Smooth muscle cell (in vitro differentiated cells): Measurements from ENCODE around the gene DNM3. TPM values are rescaled to one million over a fixed set of nuclear protein-coding genes. Genes with fewer than 3 reads are reported as not detected.

ENCODE experiments used
- DNase-seq: peaks from one replicate; lab custom pipeline; 2025; ENCODE audit not compliant: unreplicated experiment; lab: John Stamatoyannopoulos, UW
- H2AFZ ChIP-seq: fragments of 200-600 bp; sonication (generic); 2 replicates; pipeline ENCODE4 v1.6.0; 2016; ENCODE audit warnings: antibody characterized with exemption, low read depth, mild to moderate bottlenecking
- H3F3A ChIP-seq: fragments of 200-600 bp; sonication (generic); 2 replicates; pipeline ENCODE4 v1.6.0; 2017; ENCODE audit warnings: antibody characterized with exemption, low read depth
- H3K27ac ChIP-seq: fragments of 200-600 bp; sonication (generic); 2 replicates; pipeline ENCODE4 v1.5.1; 2016; ENCODE audit warnings: low read depth, mild to moderate bottlenecking
- H3K27me3 ChIP-seq: fragments of 200-600 bp; sonication (generic); 2 replicates; pipeline ENCODE4 v1.6.1; 2016; ENCODE audit warnings: low read depth, mild to moderate bottlenecking
- H3K36me3 ChIP-seq: fragments of 200-600 bp; sonication (generic); 2 replicates; pipeline ENCODE4 v1.5.1; 2016; ENCODE audit warnings: low read depth
- H3K4me1 ChIP-seq: fragments of 200-600 bp; sonication (generic); 2 replicates; pipeline ENCODE4 v1.5.1; 2016; ENCODE audit warnings: low read depth
- H3K4me2 ChIP-seq: fragments of 200-600 bp; sonication (generic); 2 replicates; pipeline ENCODE4 v1.6.0; 2016; ENCODE audit warnings: mild to moderate bottlenecking
- H3K4me3 ChIP-seq: fragments of 200-600 bp; sonication (generic); 2 replicates; pipeline ENCODE4 v1.5.1; 2016; ENCODE audit warnings: mild to moderate bottlenecking
- H3K79me2 ChIP-seq: fragments of 200-600 bp; sonication (generic); 2 replicates; pipeline ENCODE4 v1.6.0; 2016; ENCODE audit warnings: low read depth, mild to moderate bottlenecking
- H3K9ac ChIP-seq: fragments of 200-600 bp; sonication (generic); 2 replicates; pipeline ENCODE4 v1.6.0; 2016; ENCODE audit warnings: low read depth
- H3K9me3 ChIP-seq: fragments of 200-600 bp; sonication (generic); replicated peaks from 2 replicates; pipeline ENCODE4 v1.5.1; 2016; ENCODE audit warnings: low read depth
- H4K20me1 ChIP-seq: fragments of 200-600 bp; sonication (generic); 2 replicates; pipeline ENCODE4 v1.6.0; 2016; ENCODE audit warnings: low read depth
- CTCF ChIP-seq: fragments of 200-600 bp; sonication (generic); IDR thresholded peaks from 2 replicates; pipeline ENCODE4 v1.5.1; 2017; ENCODE audit warnings: borderline replicate concordance, mild to moderate bottlenecking, antibody characterized with exemption; ENCODE audit not compliant: insufficient read depth, poor library complexity, severe bottlenecking
- WGBS: methylation state at CpG from one replicate; pipeline ENCODE4 v1.1.7; 2016; ENCODE audit warnings: low lambda C conversion rate; 5-methylcytosine and 5-hydroxymethylcytosine counted together
- polyA plus RNA-seq: library from polyadenylated mRNA; unstranded; fragments of >200 nt; fragmentation: Nextera tagmentation; extraction: Ambion mirVana; gene quantifications from 2 replicates; pipeline ENCODE4 v1.2.1, GENCODE V29; 2016
- total RNA-seq: library from RNA; depleted of rRNA; stranded (reverse); fragments of >200 nt; gene quantifications from 2 replicates; pipeline ENCODE4 v1.2.3, GENCODE V29; 2014

DNM3 gene
- 3.0 TPM in 2 replicates for total RNA-seq
- 1.7 and 1.8 TPM in 2 replicates for polyA plus RNA-seq

DNA sequence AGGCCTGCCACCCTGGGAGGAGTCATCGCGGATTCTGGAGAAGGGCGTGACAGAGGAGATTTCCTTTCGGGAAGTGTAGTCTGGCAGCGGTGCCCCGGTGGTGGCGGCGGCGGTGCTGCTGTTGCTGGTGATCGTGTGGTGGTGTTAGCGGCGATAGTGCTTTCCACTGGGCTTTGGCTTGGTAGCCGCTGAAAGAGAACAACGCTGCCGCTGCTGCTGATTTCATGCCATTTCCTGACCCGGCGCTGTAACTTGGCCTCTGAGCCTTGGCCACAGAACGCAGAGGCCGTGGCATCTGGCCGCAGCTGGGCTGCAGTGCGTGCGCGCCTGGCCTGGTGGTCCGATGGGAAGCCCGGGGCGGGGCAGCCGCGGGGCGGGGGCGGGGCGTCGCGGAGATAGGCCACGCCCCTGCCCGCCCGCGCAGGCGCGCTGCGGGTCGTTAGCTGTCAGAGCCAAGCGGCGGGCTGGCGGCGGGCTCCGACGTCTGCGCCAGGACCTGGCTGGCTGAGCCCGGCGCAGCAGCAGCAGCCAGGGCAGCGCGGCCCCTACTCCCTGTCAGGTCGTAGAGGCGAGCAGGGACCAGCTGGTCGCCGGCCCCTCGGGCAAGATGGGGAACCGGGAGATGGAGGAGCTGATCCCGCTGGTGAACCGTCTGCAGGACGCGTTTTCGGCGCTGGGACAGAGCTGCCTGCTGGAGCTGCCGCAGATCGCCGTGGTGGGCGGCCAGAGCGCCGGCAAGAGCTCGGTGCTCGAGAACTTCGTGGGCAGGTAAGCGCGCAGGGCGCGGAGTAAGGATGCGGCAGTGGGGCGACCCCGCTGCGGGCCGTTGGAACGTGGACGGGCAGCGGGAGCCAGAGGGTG is at the start of gene DNM3:
Gene DNM3, plus strand, starts transcription at position 449 of the 861 bp plus-strand sequence. Its CDS starts 159 bp downstream, at position 608.
- Histone ChIP-seq H3F3A (no peaks in the 10 kb centered on the region), H3K4me3 (peak within 1 kb of the TSS; percentile 82), H3K9ac (peak within 1 kb of the TSS; percentile 55), H3K9me3 (no peaks in the 10 kb centered on the region), H3K27ac (peak within 1 kb of the TSS; percentile 52), H3K36me3 (no peaks in the 10 kb centered on the region), H4K20me1 (no peaks in the 10 kb centered on the region), H3K27me3 (peaks cover 14% of the 10 kb centered on the region), H3K4me2 (peak within 1 kb of the TSS; percentile 89), H2AFZ (peak within 1 kb of the TSS; percentile 97), H3K4me1 (peaks cover 3% of the 10 kb centered on the region), H3K79me2 (no peaks in the 10 kb centered on the region)
- WGBS: under 1% methylated on average over 75 of the region's 85 CpGs
- TF ChIP-seq CTCF: no peak
- DNase-seq: peak; percentile 74

GRCh38 chr1:171792656-171793369 is 48.5 kb upstream of the DNM3 start:
- Histone ChIP-seq H3K36me3 (peaks cover 13% of the 10 kb centered on the region), H3K27ac (peak overlapping the region; percentile 99), H3K9me3 (no peaks in the 10 kb centered on the region), H3K27me3 (no peaks in the 10 kb centered on the region), H4K20me1 (no peaks in the 10 kb centered on the region), H3K9ac (no peak overlapping the region), H3K4me3 (no peak overlapping the region), H2AFZ (no peak overlapping the region), H3K4me1 (no peaks in the 10 kb centered on the region), H3K4me2 (no peak overlapping the region), H3K79me2 (no peaks in the 10 kb centered on the region), H3F3A (no peaks in the 10 kb centered on the region)
- WGBS: 92% methylated on average over 7 of the region's 7 CpGs
- no peak for DNase-seq
- no peak for TF ChIP-seq CTCF

DNA sequence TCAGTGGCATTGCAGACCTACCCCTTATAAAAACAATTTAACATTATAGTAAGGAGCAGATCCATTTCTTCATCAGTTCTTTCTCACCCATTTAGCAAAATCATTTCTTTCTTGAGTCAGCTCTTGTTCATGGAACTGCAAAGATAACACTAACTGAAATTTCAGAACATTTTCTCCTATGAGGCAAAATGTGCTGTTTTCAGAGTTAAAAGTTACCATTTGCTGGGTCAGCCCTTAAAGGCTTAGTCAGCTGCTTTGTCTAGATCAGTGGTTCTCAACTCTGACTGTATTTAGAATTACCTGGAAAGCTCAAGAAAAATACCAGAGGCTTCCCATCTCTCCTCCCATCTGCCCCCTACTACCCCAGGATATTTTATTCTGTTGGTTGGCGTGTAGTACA is 47.7 kb upstream of the DNM3 start:
- Histone ChIP-seq H3K27ac (peak overlapping the region; percentile 99), H3K27me3 (no peaks in the 10 kb centered on the region)

More for the DNA sequence above, 47.7 kb upstream of the DNM3 start:
- WGBS: 100% methylated on average over 1 of the region's 1 CpG
- no peak for TF ChIP-seq CTCF
- Histone ChIP-seq H3K9ac (peak overlapping the region; percentile 86), H3K9me3 (no peaks in the 10 kb centered on the region), H3K79me2 (no peaks in the 10 kb centered on the region), H3K4me2 (peak overlapping the region; percentile 56), H4K20me1 (no peaks in the 10 kb centered on the region), H3K36me3 (peaks cover 12% of the 10 kb centered on the region), H2AFZ (peak overlapping the region; percentile 45), H3K4me3 (no peak overlapping the region), H3F3A (no peaks in the 10 kb centered on the region), H3K4me1 (no peaks in the 10 kb centered on the region)
- no peak for DNase-seq
